ENCODE data around the gene DNAJC25.

GRCh38 chr9:111668026-111668573 lies 37.0 kb downstream of the DNAJC25 start:
- no peak for TF ChIP-seq CTCF (IDR thresholded peaks at IDR 0.05; ENCODE audit: low read depth, low read length)
- TF ChIP-seq POLR2A (IDR thresholded peaks at IDR 0.05; ENCODE audit: extremely low read depth, insufficient read length) = no peak
- TF ChIP-seq MYC (IDR thresholded peaks at IDR 0.05; ENCODE audit: low read depth, low read length) = no peak
- no peak for TF ChIP-seq MAX (IDR thresholded peaks at IDR 0.05; ENCODE audit: low read depth, low read length)
